HepG2 (cell line): ENCODE results near the gene PNO1. TPM values are rescaled to one million over a fixed set of nuclear protein-coding genes. Genes with fewer than 3 reads are reported as not detected.

Source experiments
- DMAP1 ChIP-seq: IDR thresholded peaks from 2 replicates; pipeline ENCODE4 v1.6.1; 2016
- KIAA2018 ChIP-seq: sonication (generic); formaldehyde crosslinking; IDR thresholded peaks from 2 replicates; pipeline ENCODE4 v1.5.0; 2020; ENCODE audit warnings: mild to moderate bottlenecking, missing genetic modification reagents, borderline replicate concordance
- NPAS2 ChIP-seq: sonication (generic); formaldehyde crosslinking; IDR thresholded peaks from 2 replicates; pipeline ENCODE4 v1.8.0; 2022; ENCODE audit warnings: mild to moderate bottlenecking, missing genetic modification reagents, borderline replicate concordance
- PRDM4 ChIP-seq: sonication (generic); formaldehyde crosslinking; IDR thresholded peaks from 2 replicates; pipeline ENCODE4 v1.9.0; 2021; ENCODE audit warnings: missing genetic modification reagents, borderline replicate concordance
- RXRB ChIP-seq: IDR thresholded peaks from 2 replicates; pipeline ENCODE4 v1.6.1; 2016; ENCODE audit warnings: borderline replicate concordance, missing genetic modification reagents, missing compliant biosample characterization
- SRY ChIP-seq: sonication (generic); formaldehyde crosslinking; IDR thresholded peaks from 2 replicates; pipeline ENCODE4 v1.8.0; 2022; ENCODE audit warnings: mild to moderate bottlenecking, missing genetic modification reagents
- TCF12 ChIP-seq, 2 experiments: fragments of 450-650 bp in 1 of 2; sonication (generic) in 1 of 2; formaldehyde crosslinking in 1 of 2; IDR thresholded peaks; 2 replicates each; pipeline versions ENCODE4 v1.6.1 to v1.8.0; 2017 to 2022; ENCODE audit warnings: antibody characterized with exemption in 1 of 2, mild to moderate bottlenecking in 1 of 2, missing genetic modification reagents in 1 of 2, moderate library complexity in 1 of 2
- TFDP2 ChIP-seq: sonication (generic); formaldehyde crosslinking; IDR thresholded peaks from 2 replicates; pipeline ENCODE4 v1.4.0; 2020; ENCODE audit warnings: missing genetic modification reagents
- ZNF224 ChIP-seq: sonication (generic); formaldehyde crosslinking; IDR thresholded peaks from 2 replicates; pipeline ENCODE4 v1.5.0; 2020; ENCODE audit warnings: mild to moderate bottlenecking, missing genetic modification reagents
- ZNF547 ChIP-seq: sonication (generic); formaldehyde crosslinking; IDR thresholded peaks from 2 replicates; pipeline ENCODE4 v1.5.1; 2020; ENCODE audit warnings: mild to moderate bottlenecking, missing genetic modification reagents
- ZNF569 ChIP-seq: sonication (generic); formaldehyde crosslinking; IDR thresholded peaks from 2 replicates; pipeline ENCODE4 v1.5.0; 2020; ENCODE audit warnings: mild to moderate bottlenecking, missing genetic modification reagents, moderate library complexity, borderline replicate concordance
- ZNF589 ChIP-seq: sonication (generic); formaldehyde crosslinking; conservative IDR thresholded peaks from 2 replicates; pipeline ENCODE4 v1.8.0; 2022; ENCODE audit warnings: mild to moderate bottlenecking, moderate library complexity, missing genetic modification reagents
- ZNF605 ChIP-seq: sonication (generic); formaldehyde crosslinking; IDR thresholded peaks from 2 replicates; pipeline ENCODE4 v1.8.0; 2022; ENCODE audit warnings: mild to moderate bottlenecking, missing genetic modification reagents
- ZNF766 ChIP-seq: sonication (generic); formaldehyde crosslinking; IDR thresholded peaks from 2 replicates; pipeline ENCODE4 v1.5.0; 2020; ENCODE audit warnings: missing genetic modification reagents, borderline replicate concordance
- ZNF816 ChIP-seq: sonication (generic); formaldehyde crosslinking; IDR thresholded peaks from 2 replicates; pipeline ENCODE4 v1.8.0; 2022; ENCODE audit warnings: missing genetic modification reagents, mild to moderate bottlenecking, borderline replicate concordance
- polyA plus RNA-seq, 8 experiments: library from polyadenylated mRNA; depleted of rRNA in 3 of 8; stranded (reverse) in 7 of 8; unstranded in 1 of 8; fragments of >200 nt; fragmentation: Illumina TruSeq in 4 of 8; extraction: Trizol in 4 of 8; gene quantifications; 2 replicates each; pipeline versions ENCODE4 v1.2.1 to v1.2.3, GENCODE V29; 2011 to 2016; ENCODE audit warnings: low read depth in 4 of 8, missing spikeins in 1 of 8, mixed read lengths in 1 of 8; ENCODE audit not compliant: insufficient read depth in 1 of 8
- total RNA-seq, 5 experiments: library from RNA; depleted of rRNA; stranded (reverse); fragments of >200 nt; fragmentation: Illumina TruSeq; extraction: Trizol; gene quantifications; 2 replicates each; pipeline ENCODE4 v1.2.3, GENCODE V29; 2016; ENCODE audit warnings: low read depth in 1 of 5

Gene PNO1
- total and polyA plus RNA-seq, 2 of the 13 experiments (the other 11 are each of a cell fraction or from before 2014, with no cell fraction given): 12.8 to 48.5 TPM

- TF ChIP-seq KIAA2018 (peak; percentile 65; the same call in 1 of the 2 replicates), ZNF224 (CRISPR knock-in tag) (peak; percentile 98), SRY (CRISPR knock-in tag) (peak; percentile 84), ZNF766 (CRISPR knock-in tag) (no peak), DMAP1 (CRISPR knock-in tag) (peak; percentile 97), TFDP2 (peak; percentile 80), ZNF547 (peak; percentile 81), ZNF605 (CRISPR knock-in tag) (peak; percentile 89), NPAS2 (peak; percentile 91; the same call in 1 of the 2 replicates), RXRB (CRISPR knock-in tag) (peak; percentile 13; the same call in 1 of the 2 replicates), PRDM4 (CRISPR knock-in tag) (peak; percentile 39; the same call in 1 of the 2 replicates), TCF12 (IDR thresholded peaks at IDR 0.05) (no peak), TCF12 (CRISPR knock-in tag; IDR thresholded peaks at IDR 0.05) (peak; percentile 86; the same call in 1 of the 2 replicates), ZNF569 (CRISPR knock-in tag) (0 out of 2 replicates have a peak, but pooled peaks have one; percentile 41), ZNF589 (CRISPR knock-in tag) (peak; percentile 49; the same call in 1 of the 2 replicates), ZNF816 (peak; percentile 79; the same call in 1 of the 2 replicates)
These were observed at the start of gene PNO1 (continued) for GRCh38 chr2:68157402-68158133.
